GM19099 (cell line): Measurements from ENCODE around the gene NISCH.
A peak's percentile ranks its signal among the peaks of the same experiment; 100 is the strongest.

Experiments
- POLR2A ChIP-seq: IDR thresholded peaks from 3 replicates; pipeline ENCODE4 v1.6.1; 2011; ENCODE audit warnings: low read depth; ENCODE audit not compliant: insufficient read length; ENCODE audit errors: extremely low read depth

NISCH gene

DNA sequence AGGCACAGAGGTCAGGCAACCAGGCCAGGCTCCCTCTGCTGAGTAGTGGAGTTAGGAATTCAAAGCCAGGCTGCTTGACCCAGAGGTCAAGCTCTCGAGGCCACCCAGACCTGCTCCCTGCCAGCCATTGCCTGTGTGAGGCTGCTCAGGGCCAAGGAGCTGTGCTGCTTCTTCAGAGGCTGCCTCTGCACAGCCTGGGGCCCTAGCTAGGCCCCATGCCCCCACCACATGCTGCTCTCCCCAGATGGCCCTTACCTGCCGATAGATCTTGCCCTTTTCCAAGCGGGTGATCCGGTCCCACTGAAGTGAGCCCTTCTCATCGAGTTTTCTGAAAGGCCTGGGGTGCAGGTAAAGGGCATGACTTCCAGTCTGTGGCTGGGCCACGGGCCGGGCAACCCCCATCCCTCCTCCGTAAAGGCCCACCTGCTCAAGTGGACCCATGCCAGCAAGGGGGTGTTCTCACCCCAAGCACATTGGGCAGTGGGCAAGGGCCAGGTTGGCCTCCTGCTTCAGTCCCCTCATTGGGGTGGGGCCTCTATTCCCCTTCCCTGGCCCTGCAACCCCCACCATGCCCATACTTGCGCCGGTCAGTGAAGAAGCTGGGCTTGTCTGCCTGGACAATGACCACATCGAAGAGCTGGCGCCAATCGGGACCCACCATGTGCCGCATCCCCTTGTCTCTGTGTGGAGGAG is 71.8 kb downstream of the NISCH start:
- TF ChIP-seq POLR2A = no peak

DNA sequence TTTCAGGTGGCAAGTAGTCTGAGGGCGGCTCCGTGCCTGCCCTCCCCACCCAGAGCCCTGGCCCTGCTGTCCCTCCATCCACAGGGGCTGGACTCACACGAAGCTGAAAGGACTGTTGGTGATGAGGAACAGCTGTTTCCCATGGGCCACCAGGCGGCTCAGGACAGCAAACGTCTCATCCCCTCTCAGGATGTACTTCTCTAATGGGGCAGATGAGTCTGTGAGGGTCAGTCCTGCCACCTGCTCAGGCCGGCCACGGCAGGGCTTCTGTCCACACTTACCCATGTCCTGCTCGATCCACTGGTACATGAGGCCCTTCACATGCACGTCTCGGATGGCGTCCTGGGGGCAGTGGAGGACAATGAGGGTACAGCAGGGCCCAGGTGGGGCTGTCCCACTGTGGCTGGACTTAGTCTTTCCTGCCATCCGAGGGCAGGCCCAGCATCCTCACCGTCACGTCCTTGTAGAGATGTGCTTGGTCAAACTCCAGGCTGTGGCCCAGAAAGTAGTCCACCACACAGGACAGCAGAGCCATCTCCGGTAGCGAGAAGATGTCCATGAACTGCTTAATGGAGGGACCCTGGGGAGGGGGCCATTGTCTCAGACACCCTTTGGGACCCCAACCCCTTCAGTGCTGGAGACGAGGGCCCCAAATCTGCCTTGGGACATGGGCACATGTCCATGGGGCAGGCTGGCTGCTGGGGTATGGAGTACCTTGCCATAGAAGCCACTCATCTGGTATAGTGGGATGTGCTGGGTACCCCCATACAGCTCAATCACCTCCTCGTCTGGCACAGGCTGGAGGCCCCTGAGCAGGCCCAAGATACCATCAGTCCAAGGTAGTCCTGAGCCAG is 72.6 kb downstream of the NISCH start:
- TF ChIP-seq POLR2A = no peak

DNA sequence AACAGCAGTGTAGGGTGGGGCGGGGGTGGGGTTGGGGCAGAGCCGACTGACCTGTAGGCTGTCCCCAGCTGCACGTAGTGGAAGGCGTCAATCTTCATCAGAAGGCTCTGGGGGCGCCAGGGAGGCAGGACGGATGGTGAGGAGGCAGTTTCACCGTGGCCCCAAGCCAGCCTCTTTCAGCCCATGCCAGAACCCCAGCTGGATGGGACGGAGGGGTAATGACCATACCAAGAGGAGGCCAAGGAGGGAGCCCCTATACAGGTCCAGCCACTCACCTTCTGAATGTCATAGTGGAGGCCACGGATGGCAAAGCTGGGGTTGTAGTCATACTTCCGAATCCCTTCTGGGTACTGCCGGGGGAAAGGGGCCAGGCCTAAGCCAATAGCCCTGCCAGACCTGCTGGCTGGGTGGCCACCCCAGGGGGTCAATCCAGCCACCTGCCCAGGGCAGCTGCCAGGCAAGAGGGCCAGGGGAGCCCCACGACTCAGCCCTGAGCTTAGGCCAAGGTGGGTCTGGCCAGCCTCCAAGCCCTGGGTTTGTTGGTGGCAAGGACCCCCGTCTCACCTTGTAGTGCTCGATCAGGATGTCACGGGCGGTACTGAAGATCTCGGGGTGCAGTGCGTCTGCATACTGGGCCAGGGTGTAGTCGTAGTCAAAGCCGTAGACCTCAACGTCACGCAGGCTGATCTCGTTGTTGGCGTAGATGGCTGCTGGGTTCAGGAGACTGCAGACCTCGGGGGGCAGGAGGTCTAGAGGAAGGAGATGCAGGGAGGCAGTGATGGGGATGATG is 73.4 kb downstream of the NISCH start:
- no peak for TF ChIP-seq POLR2A

DNA sequence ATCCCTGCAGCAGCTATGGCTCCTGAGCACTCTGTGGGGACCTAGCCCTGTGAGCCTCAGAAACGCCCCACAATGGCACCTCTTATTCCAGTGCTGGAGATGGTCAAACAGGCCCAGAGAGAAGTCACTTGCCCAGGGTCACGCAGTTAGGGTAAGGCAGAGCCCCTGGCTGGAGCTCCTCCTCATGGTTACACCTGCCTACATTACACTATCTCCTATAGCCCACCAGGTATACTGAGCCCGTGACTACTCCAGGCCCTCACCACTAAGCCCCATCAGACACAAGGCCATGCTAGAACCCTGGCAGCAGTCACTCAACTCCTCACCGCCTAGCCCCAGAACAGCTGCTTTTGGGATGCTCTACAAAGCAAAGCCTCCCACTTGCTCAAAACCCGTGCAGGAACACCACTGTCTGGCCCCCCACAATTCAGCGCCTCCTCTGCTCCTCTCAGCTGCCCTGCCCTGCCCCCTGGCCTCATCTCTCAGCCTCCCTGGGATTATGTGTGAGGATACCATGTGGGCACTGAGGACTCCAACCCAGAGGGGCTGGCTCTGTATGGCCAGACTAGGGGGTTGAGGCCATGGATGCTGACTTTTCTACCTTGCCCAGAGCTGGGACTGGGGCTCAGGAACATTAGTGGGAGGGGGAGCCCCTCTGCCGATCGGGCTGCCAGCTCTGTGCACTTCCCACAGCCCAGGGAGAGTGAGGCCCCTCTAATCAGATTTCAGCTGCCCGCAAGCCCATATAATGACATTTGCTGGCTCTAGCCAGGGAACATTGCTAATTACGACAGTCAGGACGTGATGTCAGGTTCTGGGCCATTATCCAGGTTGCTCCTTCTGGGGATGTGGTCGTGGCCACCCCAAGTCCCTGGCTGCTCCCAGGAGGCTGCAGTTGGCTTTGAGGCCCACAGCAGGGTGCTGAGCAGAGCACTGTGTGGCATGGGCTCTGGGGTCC is 74.3 kb downstream of the NISCH start:
- TF ChIP-seq POLR2A = no peak

DNA sequence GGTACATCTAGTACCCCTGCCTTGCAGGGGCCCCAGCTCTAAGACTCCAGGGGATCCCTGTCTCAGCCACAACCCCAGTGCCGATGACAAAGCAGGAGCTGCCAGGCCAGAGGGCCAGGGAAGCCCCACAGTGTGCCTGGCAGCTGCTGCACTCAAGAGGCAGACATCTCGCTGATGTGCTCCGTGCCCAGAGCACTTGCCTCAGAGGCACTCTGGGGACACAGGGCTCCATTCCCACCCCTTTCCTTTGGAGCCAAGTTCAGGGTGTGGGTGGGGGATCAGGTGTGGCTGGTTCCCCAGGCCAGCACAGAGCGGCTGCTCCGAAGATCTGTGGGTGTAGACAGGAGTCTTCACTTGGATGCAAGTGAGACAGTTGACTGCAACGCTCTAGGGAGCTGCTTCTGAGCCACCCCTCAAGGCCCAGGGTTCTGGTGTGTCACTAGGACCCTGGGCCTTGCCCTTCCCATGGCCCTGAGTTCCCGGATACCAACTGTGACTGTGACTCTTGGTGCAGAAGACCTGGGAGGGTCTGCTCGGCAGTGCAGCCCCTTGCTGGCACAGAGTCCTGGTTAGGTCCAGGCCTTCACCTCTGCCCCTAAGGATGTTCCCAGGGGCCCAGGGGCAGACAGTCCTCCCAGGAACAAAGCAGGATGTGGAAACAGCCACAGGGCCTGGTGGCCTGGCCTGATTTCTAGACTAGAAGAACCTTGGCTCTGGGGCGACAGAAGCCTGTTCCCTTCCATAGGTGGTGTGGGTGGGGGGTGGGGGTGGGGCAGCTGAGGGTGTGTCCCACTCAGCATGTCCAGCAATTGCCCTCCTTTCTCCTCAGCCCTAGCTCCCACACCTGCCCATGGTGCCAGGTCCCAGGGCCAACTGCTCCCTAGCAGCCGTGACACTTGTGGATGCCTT is 75.8 kb downstream of the NISCH start:
- TF ChIP-seq POLR2A = no peak

DNA sequence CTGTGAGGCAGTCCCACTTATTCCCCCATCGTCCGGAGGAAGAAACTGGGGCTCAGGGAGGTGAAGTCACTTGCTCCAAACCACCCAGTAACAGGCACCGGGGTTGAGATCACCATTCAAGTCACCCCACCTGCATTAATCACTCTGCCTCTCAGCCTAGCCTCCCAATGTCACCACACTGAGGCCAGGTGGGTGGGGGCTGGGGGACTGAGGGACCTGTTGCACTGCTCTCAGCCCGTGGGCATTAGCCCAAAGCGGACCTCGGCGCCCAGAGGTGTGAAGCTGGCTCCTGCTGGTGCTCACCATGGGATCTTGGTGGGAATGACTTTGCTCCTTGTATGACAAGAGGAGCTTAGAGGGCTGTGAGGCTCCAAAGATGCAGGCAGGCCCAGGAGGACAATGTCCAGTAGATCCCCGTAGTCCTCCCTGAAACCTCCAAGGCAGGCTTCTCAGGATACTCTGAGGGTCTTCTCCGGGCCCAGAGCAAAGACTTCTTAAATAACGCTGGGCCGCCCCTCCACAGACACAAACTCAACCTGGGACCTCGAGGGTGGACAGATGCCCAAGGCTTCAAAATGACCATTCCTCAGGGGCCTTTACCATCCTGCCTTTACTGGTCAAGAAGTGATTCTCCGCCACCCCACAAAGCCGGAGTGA is 76.6 kb downstream of the NISCH start:
- TF ChIP-seq POLR2A = no peak

DNA sequence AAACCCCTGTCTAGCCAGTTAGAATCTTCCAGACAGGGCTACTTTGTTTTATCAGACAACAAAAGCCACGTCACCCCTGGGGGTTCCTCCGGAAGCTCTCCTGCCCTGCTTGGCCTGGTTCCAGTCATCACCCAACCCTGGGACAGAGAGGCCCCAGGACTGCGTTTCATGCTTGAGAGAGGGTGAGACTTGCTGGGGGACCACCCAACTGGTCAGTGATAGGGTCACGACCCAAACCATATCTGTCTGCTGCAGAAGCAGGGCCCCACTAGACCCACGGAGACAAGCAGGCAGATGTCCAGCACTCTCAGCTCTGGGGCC is 77.1 kb downstream of the NISCH start:
- no peak for TF ChIP-seq POLR2A

DNA sequence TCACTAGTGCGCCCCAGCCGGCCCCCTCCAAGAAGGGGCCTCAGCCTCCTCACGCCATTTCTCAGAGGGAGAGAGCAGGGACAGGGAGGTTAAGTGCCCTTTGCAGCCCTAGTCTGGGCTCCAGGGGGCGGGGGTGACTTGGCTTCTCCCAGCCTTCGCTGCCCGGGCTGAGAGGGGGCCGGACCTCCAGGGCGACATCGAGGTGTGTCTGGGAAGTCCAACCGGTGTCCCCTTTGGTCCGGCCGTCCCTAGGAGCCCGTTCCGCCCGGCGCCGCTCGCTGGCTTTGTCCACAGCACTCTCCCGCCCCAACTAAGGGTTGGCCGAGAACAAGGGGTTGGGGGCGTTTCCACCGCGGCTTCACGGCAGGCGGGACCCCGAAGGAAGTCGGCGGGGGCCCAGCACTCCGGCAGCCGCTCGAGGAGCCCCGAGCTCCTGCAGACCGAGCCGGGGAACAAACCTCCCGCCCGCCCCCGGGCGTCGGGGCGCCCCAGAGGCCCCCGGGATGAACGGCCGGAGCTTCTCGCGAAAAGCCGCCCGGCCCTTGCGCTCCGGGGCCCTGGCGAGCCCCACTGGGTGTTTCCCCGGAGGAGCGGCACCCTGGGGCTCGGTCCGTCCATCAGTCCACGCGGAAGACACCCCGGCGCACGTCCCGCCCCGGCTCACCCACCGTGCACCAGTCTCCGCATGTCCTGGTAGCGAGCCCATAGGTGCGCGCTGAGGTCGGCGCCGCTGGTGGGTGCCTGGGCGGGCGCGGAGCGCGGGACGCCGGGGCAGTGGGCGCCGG is 77.6 kb downstream of the NISCH start:
- TF ChIP-seq POLR2A = no peak

DNA sequence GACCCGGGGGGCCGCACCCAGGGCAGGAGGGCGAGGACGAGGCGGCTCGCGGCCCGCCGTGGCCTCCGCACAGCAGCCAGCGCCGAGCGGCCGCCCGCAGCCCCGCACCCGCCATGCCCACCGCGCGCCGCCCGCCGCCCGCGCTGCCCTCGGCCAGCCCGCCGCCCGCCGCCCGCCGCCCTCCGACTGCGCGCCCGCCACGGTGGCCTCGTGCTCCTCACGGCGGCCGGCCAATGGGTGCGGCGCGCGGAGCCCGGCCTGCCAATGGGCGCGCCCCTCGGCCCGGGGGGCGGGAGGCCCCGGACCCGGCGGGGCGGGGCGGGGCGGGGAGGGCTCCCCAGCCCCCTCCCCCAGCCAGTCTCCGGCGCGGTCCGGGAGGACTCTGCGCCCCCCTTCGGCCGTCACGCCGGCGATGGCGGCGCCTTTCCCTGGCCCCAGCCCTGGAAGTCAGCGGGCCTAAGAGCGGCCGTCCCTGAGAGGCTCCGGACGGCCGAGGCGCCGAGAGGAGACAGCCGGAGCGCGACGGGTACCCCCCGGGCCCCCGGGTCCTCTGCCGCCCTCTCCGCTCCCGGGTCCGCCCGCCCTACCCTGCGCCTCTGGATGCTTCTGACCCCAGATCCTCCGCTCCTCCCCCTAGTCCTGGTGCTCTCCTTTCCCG is 78.3 kb downstream of the NISCH start, which contains the start of gene NT5DC2:
Gene NT5DC2 (minus strand): TSS at position 235 of the 658 bp plus-strand sequence. CDS start 120 bp downstream, at position 115.
- TF ChIP-seq POLR2A = peak; percentile 37

DNA sequence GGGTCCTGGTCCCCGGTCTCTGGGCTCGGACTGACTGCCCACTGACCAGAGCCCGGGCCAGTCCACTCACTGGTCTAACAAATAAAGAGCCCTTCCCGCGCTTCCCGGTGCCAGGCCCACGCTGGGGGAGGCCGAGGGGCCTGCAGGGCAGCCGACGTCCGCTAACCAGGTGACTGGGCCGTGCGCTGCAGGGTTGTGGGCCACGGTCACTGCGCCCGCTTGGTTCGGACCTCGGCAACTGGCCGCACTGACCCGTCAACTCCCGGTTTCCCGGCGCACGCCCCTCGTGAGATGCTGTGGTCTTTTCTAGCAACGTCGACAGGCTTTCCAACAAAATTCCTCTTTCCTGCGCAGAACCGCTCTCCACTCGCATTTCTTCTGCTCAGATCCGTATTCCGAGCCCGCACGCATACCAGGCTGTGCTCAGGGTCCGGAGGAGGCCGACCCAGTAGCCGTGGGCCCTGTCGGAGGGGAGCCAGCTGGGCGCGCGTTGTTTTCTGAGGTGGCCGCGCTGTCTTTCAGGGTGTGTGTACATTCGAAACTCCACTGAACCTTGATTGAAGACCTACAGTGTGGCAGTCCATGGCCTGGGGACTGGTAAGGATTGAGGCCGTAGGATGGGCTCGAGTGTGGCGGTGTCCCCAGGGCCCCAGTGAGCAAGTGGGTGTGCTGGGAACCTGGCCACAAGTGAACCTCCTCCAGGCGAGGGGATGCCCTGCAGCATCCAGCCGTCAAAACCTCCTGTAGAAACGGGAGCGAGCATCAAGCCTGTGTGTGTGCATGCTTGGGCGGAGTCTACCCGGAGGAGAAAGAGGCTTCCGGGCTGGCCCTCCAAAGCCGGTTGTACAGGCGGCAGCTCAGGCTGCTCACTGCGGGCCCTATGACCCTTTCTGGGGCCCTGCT is 79.1 kb downstream of the NISCH start:
- no peak for TF ChIP-seq POLR2A
